VCaP (cell line): ENCODE results near the gene NUDT3.

ENCODE experiments used
- H3K27ac ChIP-seq: fragments of 450-650 bp; 2 replicates; pipeline ENCODE4 v1.5.1; 2017
- CTCF ChIP-seq: fragments of 450-650 bp; conservative IDR thresholded peaks from 2 replicates; pipeline ENCODE4 v1.5.1; 2017; ENCODE audit warnings: mild to moderate bottlenecking, moderate library complexity

The NUDT3 gene

DNA sequence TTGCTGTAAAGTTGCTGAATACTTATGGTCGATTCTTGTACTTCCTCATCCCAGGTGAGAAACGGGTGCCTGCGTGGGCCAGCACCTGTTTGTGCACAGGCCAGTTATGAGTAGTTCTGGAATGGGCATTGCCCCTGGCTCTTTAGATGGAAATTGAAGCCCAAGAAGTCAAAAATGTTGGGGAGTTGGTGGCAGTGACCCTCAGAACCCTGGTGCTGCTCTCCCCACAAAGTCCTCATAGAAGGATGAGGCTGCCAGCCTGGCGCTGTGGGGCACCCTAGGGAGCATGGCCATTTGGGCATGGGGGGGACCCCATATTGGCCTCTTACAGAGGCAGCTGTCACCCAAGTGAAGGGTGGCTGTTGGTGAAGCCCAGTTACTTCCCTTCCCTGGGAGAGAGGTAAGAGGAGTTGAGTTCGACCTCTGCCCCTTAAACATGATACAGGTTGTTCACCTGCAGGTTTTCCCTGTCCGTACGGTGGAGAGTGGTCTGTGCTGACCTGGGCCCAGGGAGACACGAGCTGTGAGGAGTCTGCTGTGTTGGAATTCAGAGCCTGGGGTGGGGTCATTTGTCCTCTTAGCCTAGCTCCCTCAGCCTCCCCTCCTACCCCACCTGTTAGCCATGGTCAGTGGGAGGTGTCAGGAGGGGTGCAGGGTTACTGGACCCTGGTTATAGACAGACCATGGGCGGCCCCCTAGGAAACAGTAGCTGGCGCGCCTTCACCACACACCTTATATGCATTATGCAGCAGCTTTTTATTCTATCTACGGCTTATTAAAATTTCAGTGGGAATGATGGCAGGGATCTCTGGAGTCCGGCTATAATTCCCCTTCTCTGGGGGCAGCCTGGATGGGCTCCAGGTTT, 150.9 kb downstream of the NUDT3 start:
- no peak for TF ChIP-seq CTCF
- no peak overlapping the region for H3K27ac ChIP-seq

DNA sequence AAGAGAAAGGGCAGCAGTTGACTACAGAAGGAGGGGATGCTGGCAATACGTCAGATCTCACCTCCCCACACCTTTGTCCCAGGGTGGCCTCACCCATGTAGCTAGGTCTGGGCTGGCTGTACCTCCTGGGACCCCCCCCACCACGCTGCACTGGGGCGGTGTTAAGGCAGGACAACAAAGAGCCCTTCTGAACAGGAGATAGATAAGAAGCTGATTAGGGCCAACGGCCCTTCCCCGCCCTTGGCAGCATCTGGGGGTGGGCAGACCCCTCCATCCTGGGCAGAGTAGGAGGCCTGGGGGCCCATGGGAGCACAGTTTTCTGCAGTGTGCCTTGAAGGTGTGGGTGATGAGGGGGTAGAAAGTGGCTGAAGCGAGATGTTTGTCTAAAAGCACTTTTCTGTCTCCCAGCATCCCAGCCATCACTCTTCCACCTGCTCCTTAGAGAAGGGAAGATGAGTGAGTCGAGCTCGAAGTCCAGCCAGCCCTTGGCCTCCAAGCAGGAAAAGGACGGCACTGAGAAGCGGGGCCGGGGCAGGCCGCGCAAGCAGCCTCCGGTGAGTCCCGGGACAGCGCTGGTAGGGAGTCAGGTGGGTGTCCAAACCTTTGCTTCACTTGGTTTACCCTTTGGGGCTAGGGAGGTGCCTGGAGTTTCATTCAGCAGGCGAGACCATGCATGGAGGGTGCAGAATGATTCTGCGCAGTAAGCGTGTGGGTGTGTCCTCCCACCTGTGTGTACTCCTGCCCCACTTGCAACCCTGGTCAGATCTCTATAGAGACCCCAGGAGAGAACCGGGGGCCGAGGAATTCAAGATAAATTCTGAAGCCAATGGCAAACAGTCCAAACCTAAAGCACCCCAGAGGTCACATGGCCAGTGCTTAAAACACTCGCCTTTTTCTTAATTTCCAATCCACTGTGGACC, 151.9 kb downstream of the NUDT3 start:
- H3K27ac ChIP-seq = peak overlapping the region; percentile 99; the same call in 1 of the 2 replicates
- TF ChIP-seq CTCF = no peak

GRCh38 chr6:34239893-34240292, 152.6 kb downstream of the NUDT3 start:
- no peak for TF ChIP-seq CTCF
- peak overlapping the region; percentile 99; the same call in 1 of the 2 replicates for H3K27ac ChIP-seq

DNA sequence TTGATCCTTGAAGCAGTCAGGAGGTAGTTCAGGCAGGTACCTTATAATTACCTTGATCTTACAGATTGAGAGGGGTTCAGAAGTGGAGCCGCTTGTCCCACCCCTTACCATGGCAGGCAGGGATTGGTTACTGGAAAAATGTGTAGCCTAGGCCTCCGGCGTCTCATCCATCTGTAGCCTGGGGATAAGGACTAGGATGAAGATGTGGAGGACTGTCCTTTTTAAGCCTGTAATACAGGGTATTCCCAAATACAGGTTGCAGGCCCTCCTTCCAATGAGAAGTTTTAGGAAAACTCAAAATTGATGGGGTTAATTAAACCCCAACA, 153.0 kb downstream of the NUDT3 start:
- peak overlapping the region; percentile 99; the same call in 1 of the 2 replicates for H3K27ac ChIP-seq
- TF ChIP-seq CTCF = no peak

- peak overlapping the region; percentile 99 for H3K27ac ChIP-seq
- no peak for TF ChIP-seq CTCF
Observed at GRCh38 chr6:34238585-34239499, 153.6 kb downstream of the NUDT3 start.

DNA sequence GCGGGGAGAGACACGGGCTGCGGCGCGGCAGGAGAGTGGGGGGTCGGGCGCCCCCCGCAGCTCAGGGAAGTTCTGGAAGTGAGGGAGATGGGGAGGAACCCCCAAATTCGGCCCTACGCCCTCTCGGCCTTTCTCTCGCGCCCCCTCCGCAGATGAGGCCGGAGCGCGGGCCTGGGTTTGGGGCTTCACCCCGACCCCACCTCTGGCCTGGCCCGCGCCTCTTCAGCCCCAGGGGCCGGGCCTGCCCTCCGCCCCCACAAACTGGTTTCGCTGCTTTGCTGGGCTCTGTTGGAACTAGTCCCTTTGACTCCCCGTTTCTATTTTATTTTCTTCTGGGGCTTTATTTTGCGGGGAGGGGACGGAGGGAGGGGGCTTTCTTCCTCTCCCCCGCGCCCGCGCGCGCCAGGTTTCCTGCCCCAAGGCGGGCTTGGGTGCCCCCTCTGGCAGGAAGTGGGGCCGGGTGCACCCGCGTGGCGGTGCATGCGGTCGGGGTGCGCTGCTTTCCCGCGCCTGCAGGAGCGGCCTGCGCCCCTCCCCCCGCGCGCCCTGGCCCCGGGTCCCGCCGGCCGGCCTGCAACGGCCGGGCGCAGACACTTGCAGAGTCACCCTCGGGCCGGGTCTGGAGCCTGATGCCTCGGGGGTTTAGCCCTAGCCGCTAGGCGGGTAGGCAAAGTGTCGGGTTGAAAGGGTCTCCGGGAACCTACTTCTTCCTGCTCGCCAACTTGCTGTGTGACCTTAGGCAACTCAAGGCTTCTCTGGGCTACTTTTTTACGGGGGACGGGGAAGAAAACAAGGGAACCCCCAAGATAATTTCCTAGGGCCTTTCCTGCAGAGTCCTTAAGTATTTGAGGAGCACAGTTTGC, 154.5 kb downstream of the NUDT3 start:
- peak; percentile 65 for TF ChIP-seq CTCF
- peak overlapping the region; percentile 99 for H3K27ac ChIP-seq
